Esophagus (tissue), 2 donors: Measurements from ENCODE around the gene FMO1. TPM values are rescaled to one million over a fixed set of nuclear protein-coding genes. Genes with fewer than 3 reads are reported as not detected.

Experiments
- H3K27ac ChIP-seq, 2 donors: one replicate each; pipeline ENCODE4 v1.5.1; 2013; ENCODE audit warnings: low read depth in 2 of 2, mild to moderate bottlenecking in 2 of 2, inconsistent platforms in 1 of 2, low read length in 1 of 2, moderate library complexity in 1 of 2
- H3K27me3 ChIP-seq, 2 donors: one replicate each; pipeline ENCODE4 v1.6.1; 2013; ENCODE audit warnings: low read length in 2 of 2, control low read depth in 1 of 2, mild to moderate bottlenecking in 1 of 2; ENCODE audit not compliant: insufficient read depth in 2 of 2, control insufficient read depth in 1 of 2
- H3K36me3 ChIP-seq, 2 donors: one replicate each; pipeline ENCODE4 v1.6.1; 2013; ENCODE audit warnings: low read length in 1 of 2; ENCODE audit not compliant: control insufficient read depth in 2 of 2, insufficient read depth in 2 of 2
- H3K4me1 ChIP-seq, 2 donors: one replicate each; pipeline ENCODE4 v1.6.1; 2013; ENCODE audit warnings: low read length in 1 of 2; ENCODE audit not compliant: control insufficient read depth in 2 of 2, insufficient read depth in 2 of 2
- H3K4me3 ChIP-seq, 2 donors: one replicate each; pipeline ENCODE4 v1.5.1; 2013; ENCODE audit warnings: low read length in 2 of 2, mild to moderate bottlenecking in 2 of 2, low read depth in 1 of 2, moderate library complexity in 1 of 2
- H3K9me3 ChIP-seq, 2 donors: one replicate each; pipeline ENCODE4 v1.6.1; 2013; ENCODE audit warnings: mild to moderate bottlenecking in 2 of 2, low read depth in 1 of 2, low read length in 1 of 2, moderate library complexity in 1 of 2; ENCODE audit not compliant: control insufficient read depth in 2 of 2, insufficient read depth in 1 of 2
- WGBS, 2 donors: extraction: QIAGEN DNeasy Blood & Tissue Kit; methylation state at CpG; one replicate each; pipeline ENCODE4 v1.1.7; 2013; 5-methylcytosine and 5-hydroxymethylcytosine counted together
- polyA plus RNA-seq, 2 donors: library from polyadenylated mRNA; stranded (reverse); fragments of 200-250 nt; gene quantifications; one replicate each; pipeline ENCODE4 v1.2.3, GENCODE V29; 2013
- donor health status: healthy with polysubstance abuse.
- donor health status: Bipolar disorder and iron deficiency.

Gene FMO1
- polyA plus RNA-seq, 2 donors: 1.3 to 1.9 TPM

- peaks cover 5 to 9% of the 10 kb centered on the region in 2 donors for H3K4me1 ChIP-seq
- no peak overlapping the region for H3K4me3 ChIP-seq
- H3K27me3 ChIP-seq: no peaks in the 10 kb centered on the region
- WGBS, 2 donors: 38 to 53% methylated on average over 4 of the region's 4 CpGs
- H3K36me3 ChIP-seq: no peaks in the 10 kb centered on the region
- H3K27ac ChIP-seq: no peak overlapping the region
- peaks cover 0 to 2% of the 10 kb centered on the region in 2 donors for H3K9me3 ChIP-seq
Measured at GRCh38 chr1:171254859-171255258, 6.6 kb downstream of the FMO1 start.

- Histone ChIP-seq H3K27me3 (no peaks in the 10 kb centered on the region), H3K9me3 (peaks cover 0 to 2% of the 10 kb centered on the region in 2 donors), H3K4me3 (no peak overlapping the region), H3K36me3 (no peaks in the 10 kb centered on the region), H3K4me1 (peaks cover 3 to 9% of the 10 kb centered on the region in 2 donors), H3K27ac (peak overlapping the region; percentile 22 to 52)
- WGBS, 2 donors: 31 to 34% methylated on average over 8 of the region's 8 CpGs
Measured at GRCh38 chr1:171256940-171257606, 8.8 kb downstream of the FMO1 start.

- H3K4me3 ChIP-seq: no peak overlapping the region
- WGBS, 2 donors: 23 to 41% methylated on average over 5 of the region's 5 CpGs
- no peaks in the 10 kb centered on the region for H3K27me3 ChIP-seq
- H3K9me3 ChIP-seq: no peaks in the 10 kb centered on the region
- peaks cover under 1 to 9% of the 10 kb centered on the region in 2 donors for H3K4me1 ChIP-seq
- peak overlapping the region; percentile 22 to 52 for H3K27ac ChIP-seq
- H3K36me3 ChIP-seq: no peaks in the 10 kb centered on the region
Measured at GRCh38 chr1:171257607-171258076, 9.3 kb downstream of the FMO1 start.

- no peaks in the 10 kb centered on the region for H3K36me3 ChIP-seq
- WGBS, 2 donors: 53 to 71% methylated on average over 3 of the region's 3 CpGs
- no peak overlapping the region for H3K27ac ChIP-seq
- H3K9me3 ChIP-seq: no peaks in the 10 kb centered on the region
- no peaks in the 10 kb centered on the region for H3K27me3 ChIP-seq
- H3K4me1 ChIP-seq: peaks cover 0 to 9% of the 10 kb centered on the region in 2 donors
- no peak overlapping the region for H3K4me3 ChIP-seq
Measured at GRCh38 chr1:171258429-171258828, 10.1 kb downstream of the FMO1 start.

GRCh38 chr1:171258943-171259342, 10.6 kb downstream of the FMO1 start:
- Histone ChIP-seq H3K9me3 (no peaks in the 10 kb centered on the region), H3K27ac (no peak overlapping the region), H3K4me1 (peaks cover 0 to 9% of the 10 kb centered on the region in 2 donors), H3K27me3 (no peaks in the 10 kb centered on the region), H3K4me3 (no peak overlapping the region), H3K36me3 (no peaks in the 10 kb centered on the region)
- 49 to 55% methylated on average over 2 of the region's 2 CpGs for WGBS, 2 donors

- Histone ChIP-seq H3K4me3 (no peak overlapping the region), H3K9me3 (no peaks in the 10 kb centered on the region), H3K4me1 (peaks cover 0 to 9% of the 10 kb centered on the region in 2 donors), H3K27me3 (no peaks in the 10 kb centered on the region), H3K27ac (no peak overlapping the region), H3K36me3 (no peaks in the 10 kb centered on the region)
- 89 to 90% methylated on average over 4 of the region's 4 CpGs for WGBS, 2 donors
Measured at GRCh38 chr1:171261336-171261735, 13.0 kb downstream of the FMO1 start.

- no peaks in the 10 kb centered on the region for H3K4me1 ChIP-seq
- 64 to 72% methylated on average over 2 of the region's 2 CpGs for WGBS, 2 donors
- no peaks in the 10 kb centered on the region for H3K36me3 ChIP-seq
- no peak overlapping the region for H3K4me3 ChIP-seq
- H3K9me3 ChIP-seq: no peaks in the 10 kb centered on the region
- no peak overlapping the region for H3K27ac ChIP-seq
- H3K27me3 ChIP-seq: no peaks in the 10 kb centered on the region
Measured at GRCh38 chr1:171263901-171264300, 15.6 kb downstream of the FMO1 start.

- no peak overlapping the region for H3K27ac ChIP-seq
- 43 to 46% methylated on average over 2 of the region's 2 CpGs for WGBS, 2 donors
Measured at GRCh38 chr1:171265686-171266085, 17.4 kb downstream of the FMO1 start.

GRCh38 chr1:171266930-171267329, 18.6 kb downstream of the FMO1 start:
- H3K27ac ChIP-seq: no peak overlapping the region
- WGBS, 2 donors: 50 to 55% methylated on average over 4 of the region's 4 CpGs

More at GRCh38 chr1:171265686-171266085, 17.4 kb downstream of the FMO1 start:
- Histone ChIP-seq H3K36me3 (no peaks in the 10 kb centered on the region), H3K9me3 (no peaks in the 10 kb centered on the region), H3K4me1 (no peaks in the 10 kb centered on the region), H3K4me3 (no peak overlapping the region), H3K27me3 (no peaks in the 10 kb centered on the region)

GRCh38 chr1:171267391-171267790, 19.1 kb downstream of the FMO1 start:
- no peak overlapping the region for H3K4me3 ChIP-seq
- H3K4me1 ChIP-seq: no peaks in the 10 kb centered on the region
- no peak overlapping the region for H3K27ac ChIP-seq
- no peaks in the 10 kb centered on the region for H3K9me3 ChIP-seq
- H3K27me3 ChIP-seq: no peaks in the 10 kb centered on the region
- WGBS, 2 donors: 22 to 51% methylated on average over 1 of the region's 1 CpG
- H3K36me3 ChIP-seq: no peaks in the 10 kb centered on the region

More at GRCh38 chr1:171266930-171267329, 18.6 kb downstream of the FMO1 start:
- Histone ChIP-seq H3K4me3 (no peak overlapping the region), H3K27me3 (no peaks in the 10 kb centered on the region), H3K36me3 (no peaks in the 10 kb centered on the region), H3K9me3 (no peaks in the 10 kb centered on the region), H3K4me1 (no peaks in the 10 kb centered on the region)
